Thyroid gland (tissue), 4 donors: ENCODE data around the gene CX3CR1.

ENCODE experiments used
- POLR2A ChIP-seq, 2 donors: fragments of 450-650 bp; IDR thresholded peaks; one replicate each; pipeline ENCODE4 v1.6.1; 2017; ENCODE audit warnings: antibody characterized with exemption in 2 of 2, mild to moderate bottlenecking in 2 of 2, moderate library complexity in 1 of 2
- TF ChIP-seq, protein P1 (sequence below), 6 experiments: fragments of 200-600 bp in 3 of 6; fragments of 450-650 bp in 3 of 6; sonication (generic) in 3 of 6; IDR thresholded peaks; one replicate each; pipeline ENCODE4 v1.5.1; 2016 to 2019; ENCODE audit warnings: antibody characterized with exemption in 6 of 6, mild to moderate bottlenecking in 2 of 6, inconsistent platforms in 1 of 6, moderate library complexity in 1 of 6

DNA sequence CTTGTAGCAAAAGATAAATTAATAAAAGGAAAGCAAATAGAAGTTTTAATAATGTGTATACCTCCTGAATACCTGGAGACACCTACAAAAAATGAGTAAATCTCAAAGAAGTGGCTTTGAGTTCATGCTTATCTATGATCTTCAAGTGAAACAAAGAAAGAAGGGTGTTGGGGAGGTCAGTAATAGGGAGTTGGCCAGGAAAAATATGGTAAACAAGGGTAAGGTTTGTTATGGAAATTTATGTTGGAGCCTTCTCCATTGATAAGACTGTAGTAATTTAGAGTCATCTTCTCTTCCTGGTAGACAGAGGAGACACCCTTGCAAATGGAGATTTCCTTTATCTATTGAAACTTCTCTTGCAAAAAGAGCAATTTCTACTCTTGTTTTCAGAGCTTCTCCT is 43.1 kb upstream of the CX3CR1 start:
- TF ChIP-seq, protein P1, sequence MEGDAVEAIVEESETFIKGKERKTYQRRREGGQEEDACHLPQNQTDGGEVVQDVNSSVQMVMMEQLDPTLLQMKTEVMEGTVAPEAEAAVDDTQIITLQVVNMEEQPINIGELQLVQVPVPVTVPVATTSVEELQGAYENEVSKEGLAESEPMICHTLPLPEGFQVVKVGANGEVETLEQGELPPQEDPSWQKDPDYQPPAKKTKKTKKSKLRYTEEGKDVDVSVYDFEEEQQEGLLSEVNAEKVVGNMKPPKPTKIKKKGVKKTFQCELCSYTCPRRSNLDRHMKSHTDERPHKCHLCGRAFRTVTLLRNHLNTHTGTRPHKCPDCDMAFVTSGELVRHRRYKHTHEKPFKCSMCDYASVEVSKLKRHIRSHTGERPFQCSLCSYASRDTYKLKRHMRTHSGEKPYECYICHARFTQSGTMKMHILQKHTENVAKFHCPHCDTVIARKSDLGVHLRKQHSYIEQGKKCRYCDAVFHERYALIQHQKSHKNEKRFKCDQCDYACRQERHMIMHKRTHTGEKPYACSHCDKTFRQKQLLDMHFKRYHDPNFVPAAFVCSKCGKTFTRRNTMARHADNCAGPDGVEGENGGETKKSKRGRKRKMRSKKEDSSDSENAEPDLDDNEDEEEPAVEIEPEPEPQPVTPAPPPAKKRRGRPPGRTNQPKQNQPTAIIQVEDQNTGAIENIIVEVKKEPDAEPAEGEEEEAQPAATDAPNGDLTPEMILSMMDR (IDR thresholded peaks at IDR 0.05), result no peak
- TF ChIP-seq POLR2A (IDR thresholded peaks at IDR 0.05), result no peak
